Measurements from ENCODE around the gene RASL12.
A peak's percentile ranks its signal among the peaks of the same experiment; 100 is the strongest.

Gene RASL12

DNA sequence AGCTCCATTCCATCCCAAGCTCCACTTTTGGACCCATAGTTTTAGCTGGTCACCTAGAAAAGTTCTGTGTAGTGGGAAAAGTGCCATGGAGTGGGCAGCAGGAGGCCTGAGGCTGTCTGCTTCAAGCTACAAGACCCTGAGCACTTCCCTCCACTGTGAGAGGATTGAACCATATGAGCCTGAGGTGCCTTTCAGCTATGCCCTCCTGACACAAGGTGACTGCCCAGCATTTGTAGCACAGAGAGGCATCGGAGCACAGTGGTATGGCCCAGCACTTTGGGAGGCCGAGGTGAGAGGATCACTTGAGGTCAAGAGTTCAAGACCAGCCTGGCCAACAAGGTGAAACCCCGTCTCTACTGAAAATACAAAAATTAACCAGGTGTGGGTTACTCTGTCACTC, 4.8 kb upstream of the RASL12 start:
- DNase-seq, result no peak

DNA sequence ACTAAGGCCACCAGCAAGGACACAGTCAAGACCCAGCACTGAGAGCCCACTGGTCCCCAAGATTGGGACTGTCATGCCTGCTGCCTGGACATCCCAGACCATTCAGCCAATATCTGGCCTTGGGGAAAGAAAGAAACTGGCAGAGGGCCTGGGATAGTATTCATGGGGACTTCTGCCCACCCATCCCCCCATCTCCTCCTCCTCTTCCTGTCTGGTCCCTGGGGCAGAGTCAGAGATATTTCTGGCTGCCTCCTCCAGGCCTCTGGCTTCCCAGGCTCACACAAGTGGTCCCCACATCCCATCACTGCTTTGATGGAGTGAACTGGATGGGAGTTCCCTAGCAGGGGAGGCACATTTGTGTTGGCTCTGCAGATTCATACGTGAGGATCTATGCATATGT, 4.2 kb upstream of the RASL12 start:
- peak in 2 of 4 experiments; percentile 11 to 13 for DNase-seq

DNA sequence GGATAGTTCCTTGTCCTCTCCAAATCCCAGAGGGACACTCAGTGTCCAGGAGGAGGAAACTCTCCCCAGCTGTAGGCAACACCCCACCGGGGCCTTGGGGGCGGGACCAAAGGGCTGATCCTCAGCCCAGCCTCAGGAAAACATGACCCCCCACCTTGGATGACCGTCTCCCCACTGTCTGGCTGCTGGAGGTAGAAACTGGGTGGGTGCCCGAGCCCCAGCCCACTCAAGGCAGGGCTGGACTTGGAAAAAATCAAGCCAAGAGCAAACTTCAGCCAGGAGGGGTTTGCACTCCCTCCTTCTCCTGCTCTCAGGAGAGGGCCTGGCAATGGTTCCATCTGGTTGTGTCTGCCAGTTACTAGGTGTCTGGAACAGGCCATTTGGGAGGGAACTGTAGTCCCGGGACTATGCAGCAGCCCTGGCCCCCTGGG, 3.6 kb upstream of the RASL12 start:
- no peak for DNase-seq

DNA sequence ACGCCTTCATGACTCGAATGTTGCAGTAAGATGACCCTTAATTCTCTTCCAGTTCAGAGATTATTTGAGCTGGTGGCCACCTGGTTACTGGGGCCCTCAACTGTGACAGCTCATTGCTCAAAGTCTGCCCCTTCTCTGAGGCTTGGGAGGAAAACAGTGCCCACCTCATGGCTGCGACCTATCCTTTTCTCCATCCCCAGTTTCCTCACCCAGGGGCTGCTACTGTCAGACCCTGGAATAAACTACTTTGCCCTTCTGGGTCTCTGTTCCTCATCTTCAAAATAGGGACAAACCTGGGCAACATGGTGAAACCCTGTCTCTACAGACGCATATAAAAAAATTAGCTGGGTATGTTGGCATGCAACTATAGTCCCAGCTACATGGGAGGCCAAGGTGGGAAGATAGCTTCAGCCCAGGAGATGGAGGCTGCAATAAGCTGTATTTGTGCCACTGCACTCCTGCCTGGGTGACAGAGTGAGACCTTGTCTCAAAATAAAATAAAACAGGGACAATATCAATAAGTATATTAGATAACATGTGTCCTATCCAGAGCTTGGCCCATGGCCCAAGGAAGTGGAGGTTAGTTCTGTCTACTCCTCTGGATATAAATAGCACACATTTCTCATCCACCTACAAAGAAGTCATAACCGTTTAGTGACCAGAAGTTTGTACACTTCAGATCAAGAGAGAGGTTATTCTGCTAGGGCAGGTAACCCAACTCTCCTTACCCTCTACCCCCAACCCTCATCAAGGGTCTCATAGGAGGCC, 2.2 kb upstream of the RASL12 start:
- DNase-seq, result no peak

DNA sequence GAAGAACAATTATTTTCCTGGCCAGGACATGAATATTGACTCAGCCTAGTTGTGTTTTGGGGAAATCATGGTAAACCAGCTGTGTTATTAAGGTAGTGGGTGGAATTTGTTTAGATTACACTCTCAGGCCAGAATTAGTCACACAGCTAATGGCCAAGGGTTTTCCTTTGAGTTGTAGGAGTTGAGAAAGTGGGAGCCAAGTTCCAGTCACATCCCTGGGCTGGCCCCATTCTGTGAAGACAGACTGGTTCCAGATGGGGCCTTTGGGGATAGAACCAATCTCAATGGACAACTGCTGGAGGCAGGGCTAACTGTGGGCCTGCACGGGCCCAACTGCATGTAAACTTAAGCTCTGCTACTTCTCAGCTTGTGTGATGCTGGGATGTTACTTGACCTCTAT, 1.4 kb upstream of the RASL12 start:
- peak in 1 of 4 experiments; percentile 29 for DNase-seq

DNA sequence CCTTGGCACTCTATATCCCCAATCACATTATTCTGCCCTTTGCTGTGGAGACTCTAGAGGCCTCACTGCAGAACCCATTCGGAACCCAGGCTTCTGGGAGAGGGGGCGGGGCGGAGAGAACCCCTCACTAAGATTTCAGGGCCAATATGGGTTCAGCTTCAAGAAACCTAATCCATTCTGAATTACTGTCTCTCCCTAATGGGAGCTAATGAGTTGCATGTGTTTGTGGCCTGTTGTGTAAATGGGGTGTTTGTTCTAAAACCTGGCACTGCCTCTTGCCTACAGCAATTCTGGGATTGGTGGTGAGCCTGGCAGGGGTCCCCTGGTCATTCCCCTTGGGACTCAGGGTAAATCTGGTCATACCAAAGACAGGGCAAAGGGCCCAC, 605 bp upstream of the RASL12 start:
- DNase-seq, result no peak

DNA sequence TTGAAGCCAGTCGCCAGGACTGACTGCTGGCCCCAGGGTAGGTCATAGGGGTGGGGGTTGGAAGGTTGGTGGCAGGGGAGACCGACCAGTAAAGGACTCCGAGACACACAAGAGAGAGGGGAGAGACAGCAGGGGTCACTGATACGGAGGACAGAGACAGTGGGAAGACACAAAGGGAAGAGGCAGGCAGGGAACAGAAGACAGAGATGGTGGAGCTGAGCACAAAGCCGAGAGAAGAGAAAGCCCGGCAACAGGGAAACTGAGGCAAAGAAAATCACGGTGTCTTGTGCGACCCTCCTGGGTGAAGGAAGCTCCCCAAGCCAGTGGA, 510 bp downstream of the RASL12 start:
- no peak for DNase-seq

DNA sequence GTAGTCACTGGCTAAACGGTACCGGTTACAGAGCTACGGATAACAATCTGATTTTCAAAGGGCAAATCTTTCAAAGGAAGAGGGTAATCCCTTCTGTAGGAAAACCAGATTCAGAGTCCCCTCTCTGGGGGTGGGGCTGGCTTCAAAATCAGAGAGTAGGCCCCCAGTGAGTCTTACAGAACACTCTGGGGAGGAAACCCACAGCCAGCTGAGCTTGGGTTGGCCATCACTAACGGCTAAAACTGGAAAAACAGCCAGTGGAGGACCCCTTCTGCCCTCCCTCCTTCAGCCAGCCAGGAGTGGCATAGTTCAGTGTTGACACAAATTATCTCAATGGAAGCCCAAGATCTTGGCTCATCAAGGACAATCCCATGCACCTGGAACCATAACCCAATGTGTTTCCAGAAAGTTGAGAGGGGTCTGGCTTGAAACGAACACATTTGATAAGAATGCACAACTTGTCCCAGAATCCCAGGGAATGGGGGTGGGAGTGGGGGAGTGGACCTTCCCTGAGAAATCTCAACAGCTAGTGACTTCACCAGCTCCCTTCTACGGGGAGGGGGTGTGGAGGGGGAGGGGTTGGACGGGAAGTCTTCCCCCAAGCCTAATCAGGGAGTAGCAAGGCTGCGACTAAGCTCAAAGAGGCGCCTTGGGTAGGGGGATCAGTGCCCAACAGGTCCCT, 1.0 kb downstream of the RASL12 start:
- DNase-seq, result no peak

DNA sequence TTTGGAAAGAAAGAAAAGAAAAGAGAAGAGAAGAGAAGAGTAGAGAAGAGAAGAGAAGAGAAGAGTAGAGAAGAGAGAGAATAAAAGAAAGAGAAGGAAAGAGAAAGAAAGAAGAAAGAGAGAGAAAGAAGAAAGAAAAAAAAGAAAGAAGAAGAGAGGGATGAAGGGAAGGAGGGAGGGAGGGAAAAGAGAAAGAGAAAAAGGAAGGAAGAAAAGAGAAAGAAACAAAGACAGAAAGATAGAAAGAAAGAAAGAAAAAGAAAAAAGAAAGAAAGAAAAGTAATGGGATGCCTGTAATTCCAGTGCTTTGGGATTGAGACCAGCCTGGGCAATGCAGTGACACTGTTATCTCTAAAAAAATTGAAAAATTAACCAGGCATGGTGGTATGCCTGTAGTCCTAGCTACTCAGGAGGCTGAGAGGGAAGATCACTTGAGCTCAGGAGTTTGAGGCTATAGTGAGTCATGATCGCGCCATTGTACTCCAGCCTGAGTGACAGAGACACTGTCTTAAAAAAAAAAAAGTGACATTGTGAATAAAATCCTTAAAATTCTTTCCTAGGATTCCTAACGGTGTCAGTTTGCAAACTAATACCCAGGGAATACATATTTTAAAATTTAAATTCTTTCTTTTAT, 1.7 kb downstream of the RASL12 start:
- DNase-seq, result no peak

DNA sequence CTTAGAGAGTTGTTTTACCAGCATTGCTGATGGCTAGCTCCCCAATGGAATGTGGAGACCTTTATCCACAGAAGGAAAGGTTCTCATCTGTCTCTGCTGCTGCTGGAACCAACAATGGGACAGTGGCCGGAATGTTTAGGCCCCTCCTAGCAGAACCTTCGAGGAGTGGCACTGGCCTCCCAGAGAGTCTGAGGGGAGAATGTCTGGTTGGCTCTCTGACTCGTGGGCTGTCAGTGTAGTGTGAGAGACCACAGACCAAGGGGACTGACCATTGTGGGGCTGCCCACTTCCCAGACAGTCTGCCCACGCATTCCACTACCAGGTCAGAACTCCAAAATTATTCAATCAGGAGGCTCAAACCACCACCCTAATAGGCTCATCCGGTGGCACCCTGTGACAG, 5.1 kb downstream of the RASL12 start:
- no peak for DNase-seq

DNA sequence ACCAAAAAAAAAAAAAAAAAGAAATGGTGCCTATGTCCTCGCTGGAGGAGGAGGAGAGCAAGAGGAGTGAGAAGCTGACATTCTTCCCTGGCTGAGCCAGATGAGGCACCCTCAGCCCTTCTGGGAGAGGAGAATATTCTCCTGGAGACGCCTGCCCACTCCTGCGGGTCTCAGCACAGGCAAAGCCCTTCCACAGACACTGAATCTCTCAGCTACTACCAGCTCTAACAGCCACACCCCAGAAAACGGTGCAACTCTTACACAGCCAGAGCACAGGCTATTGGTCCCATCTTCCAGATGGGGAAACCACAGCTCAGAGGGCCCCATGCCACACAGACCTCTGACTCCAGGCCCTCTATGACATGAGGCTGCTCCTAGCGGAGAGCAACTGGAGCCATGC, 5.7 kb downstream of the RASL12 start:
- DNase-seq, result no peak

DNA sequence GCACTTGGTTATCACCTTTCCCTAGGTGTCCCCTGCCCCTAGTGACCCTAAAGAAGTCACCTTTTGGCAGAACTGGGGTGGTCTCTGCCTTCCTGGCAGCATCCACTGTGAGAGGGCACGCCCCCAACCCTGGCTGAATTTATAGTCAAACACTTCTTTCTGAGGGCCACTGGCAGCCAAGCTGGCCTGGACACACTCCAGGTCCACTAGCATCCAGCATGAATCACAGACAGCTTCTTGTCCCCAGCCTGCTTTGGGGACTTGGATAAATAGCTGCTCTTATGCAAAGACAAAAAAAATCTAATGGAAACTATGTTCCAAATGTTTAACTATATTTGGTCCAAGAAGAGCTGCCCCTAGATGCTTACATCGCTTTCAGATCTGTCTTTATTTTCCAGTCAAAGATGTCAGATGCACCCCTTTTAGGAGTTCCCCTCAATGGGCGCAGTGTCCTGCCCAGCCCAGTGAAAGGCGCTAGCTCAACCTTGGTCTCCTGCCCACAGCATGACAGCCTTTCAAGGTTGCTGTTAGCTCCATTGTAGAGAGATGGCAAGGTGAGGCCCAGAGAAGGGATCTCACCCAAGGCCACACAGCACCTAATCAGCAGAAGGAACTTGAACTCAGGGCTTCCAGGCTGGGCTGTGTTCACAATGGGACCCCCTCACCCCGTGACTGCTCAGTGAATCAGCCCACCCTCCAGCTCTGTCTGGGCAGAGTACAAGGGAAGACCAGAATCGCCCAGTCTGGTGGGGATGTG, 7.0 kb downstream of the RASL12 start:
- DNase-seq, result no peak

DNA sequence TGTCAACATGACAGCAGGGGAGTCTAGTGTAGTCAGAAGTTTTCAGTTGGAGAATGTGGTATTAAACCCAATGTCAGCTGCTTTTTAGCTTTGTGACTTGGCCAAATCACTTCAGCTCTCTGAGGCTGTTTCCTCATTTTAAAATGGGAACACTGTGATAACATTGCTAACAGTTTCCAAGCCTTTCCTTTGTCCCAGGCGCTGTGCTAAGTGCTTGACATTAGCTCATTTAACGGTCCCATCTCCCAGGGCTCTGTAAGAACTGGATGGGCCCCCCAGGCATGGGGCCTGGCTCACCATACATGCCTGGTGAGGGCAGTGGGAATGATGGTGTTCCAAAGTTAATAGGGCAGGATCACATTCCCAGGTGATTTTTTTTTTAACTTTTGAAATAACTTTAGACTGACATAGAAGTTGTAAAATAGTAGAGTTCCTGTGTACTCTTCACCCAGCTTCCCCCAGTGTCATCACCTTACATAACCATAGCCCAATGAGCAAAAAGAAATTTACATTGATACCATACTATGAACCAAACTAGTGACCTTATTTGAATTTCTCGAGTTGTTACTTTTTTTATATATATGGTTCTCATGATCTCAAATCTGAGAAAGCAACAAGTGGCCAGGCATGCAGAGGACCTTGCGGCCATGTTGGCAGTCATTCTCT, 7.7 kb downstream of the RASL12 start:
- DNase-seq, result peak; percentile 19 to 55 (median 44)

DNA sequence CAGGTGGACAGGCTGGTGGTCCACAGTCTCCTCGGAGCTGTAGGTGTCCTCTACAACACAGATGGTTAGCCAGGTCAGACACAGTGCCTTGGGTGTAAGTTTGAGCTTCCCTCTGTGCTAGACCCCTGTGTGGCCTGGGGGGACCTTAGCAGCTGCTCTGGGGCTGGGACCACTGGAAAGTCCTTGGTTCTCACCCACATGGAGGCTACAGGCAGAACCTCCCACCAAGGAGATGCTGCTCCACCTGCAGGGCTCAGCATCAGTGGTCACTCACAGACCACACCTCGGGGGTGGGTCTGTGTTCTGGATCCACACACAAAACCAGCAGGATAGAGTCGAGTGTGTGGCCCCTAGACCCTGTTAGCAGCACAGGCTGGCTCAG, 8.4 kb downstream of the RASL12 start:
- no peak for DNase-seq

DNA sequence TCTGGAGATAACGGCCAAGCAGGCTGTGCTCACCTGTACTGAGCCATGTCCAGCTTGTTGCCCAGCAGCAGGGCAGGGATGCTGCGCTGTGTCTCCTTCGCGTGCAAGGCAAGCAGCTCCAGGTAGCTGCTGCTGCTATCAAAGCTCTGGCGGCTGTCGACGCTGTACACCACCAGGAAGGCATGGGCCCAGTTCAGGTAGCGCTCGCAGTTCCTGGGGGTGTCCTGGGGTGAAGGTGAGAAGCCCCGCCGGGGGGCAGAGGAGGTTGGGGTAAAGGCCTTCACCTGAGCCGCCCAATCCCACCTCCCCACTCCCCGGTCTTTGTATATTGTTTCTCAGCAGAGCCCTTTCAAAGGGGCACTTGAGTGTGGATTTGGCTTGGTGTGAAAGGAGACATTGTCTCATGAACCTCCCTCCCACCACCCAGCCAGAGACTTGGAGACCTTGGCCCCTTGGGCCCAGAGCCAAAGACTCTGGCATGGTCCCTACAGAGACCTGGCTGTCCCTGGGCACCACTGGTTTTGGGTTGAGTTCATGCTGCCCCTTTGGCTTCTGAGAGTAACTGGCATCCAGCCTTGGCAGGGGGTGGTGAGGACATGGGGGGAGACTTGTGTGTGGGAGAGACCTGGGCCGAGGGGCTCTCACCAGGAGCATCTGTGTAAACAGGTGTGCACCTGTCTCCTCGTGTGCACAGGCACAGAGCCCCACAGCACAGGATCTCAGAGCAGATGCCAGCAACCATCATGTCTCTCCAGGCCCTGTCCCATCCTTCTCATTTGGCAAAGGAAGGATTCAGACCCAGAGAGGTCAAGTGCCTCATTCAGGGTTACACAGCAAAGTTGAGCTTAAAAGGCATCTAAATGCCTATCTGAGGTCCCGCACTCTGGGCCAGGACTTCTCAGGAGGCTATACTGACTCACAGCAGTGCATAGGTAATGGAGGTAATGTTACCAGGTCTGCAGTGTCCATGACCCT, 9.1 kb downstream of the RASL12 start:
- no peak for DNase-seq

DNA sequence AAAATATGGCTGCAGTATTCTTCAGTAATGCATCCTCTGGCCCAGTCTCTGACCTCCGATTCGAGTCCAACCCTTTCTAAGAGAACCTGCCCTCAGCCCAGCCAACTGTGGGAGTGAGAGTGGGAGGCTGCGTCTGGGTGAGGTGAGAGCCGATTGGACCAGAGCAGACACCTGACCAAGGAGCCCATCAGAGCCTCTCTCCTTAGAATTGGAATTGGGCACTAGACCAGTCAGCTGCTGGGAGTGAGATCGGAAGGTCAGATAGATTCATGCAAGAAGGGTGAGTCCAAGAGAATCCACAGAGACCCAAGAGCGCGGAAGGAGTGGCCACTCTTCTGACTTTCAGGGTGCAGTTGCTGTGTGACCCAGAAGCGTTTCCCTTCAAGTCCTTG, 10.2 kb downstream of the RASL12 start:
- DNase-seq, result no peak

DNA sequence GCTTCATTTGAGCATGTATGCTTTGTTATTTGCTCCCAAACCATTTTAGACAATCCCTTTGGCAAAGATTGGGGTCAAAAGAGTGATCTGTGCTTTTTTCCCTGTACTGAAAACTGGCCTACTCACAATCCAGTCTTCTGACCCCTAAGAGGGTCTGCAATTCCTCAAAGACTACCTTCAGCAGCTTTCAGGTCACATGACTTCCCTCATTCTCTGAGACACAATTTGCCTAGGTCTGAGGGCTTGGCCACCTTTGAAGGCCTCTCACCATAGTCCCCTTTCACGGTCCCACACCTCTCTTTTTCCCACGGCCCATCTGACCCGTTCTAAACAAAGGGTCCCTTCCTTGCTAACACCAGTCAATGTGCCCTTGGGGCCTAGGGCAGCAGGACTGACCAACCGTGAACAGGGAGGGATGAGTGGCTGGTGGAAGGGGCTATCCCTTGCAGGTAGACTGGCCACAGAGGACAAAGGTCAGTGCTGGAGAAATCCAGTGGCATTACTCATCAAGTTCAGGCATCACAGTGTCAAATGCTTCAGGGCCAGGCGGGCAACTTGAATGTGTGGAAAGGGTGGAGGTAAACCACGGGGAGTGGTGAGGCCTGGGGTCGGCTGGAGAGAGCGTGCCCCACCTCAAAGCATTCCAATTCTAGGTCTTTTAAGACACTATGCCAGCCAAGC, 10.8 kb downstream of the RASL12 start:
- DNase-seq, result no peak

DNA sequence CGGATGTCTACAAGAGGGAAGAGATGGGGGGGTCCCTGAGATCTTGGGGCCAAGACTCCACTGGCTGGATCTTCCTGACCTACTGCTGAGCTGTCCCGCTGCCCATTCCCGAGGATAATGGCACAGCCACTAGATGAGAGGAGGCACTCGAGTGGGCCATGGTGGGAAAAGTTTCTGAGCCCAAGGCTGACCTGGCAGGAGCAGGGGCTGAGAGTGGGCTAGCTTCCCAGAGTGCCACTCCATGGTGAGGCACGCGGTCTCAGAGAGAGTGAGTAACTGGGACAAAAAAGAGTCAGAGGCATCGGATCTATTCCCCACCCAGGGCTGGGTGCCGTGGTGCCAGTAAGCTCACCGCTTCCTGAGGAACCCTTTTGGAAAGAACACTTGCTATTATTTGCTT, 11.7 kb downstream of the RASL12 start:
- DNase-seq, result no peak

DNA sequence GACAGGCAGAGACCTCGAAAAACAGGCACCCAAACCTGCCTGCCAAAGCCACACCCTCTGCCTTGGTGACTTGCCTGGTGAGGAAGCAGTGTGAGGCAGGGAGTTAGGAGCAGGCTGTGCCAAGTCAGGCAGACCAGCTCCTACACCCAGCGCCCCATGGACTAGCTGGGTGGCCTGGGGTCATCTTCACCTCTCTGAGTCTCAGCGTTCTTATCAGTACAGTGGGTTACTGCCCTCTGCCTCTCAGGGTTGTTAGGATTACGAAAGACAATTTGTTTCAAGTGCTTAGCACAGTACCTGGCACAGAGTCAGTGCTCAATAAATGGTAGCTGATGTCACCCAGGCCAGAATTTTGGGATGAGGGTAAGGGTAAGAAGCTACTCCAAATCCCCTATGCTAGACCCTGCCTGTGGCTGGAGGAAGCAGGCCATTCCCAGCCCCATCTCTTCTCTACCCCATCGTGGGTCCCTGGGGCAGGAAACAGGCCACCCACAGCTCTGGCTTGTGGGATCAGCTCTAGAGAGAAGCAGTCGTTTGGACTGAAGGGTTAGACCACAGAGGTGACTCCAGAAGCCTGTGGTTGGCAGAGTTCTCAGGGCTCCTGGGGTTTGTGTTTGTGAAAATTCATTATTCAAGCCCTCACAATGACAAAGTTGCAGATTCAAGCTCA, 12.5 kb downstream of the RASL12 start:
- DNase-seq, result peak in 1 of 4 experiments; percentile 17

Measured in suppressor macrophage (primary cell).